ENCODE results near the gene TMEM238.
"Not testable (repeated sequence)": the region's sequence is repeated elsewhere in the genome, so short reads cannot be mapped to it uniquely, and the experiment has no call there.

Gene TMEM238

GRCh38 chr19:55339889-55340783, 44.0 kb downstream of the TMEM238 start:
- DNase-seq (ENCODE audit: low read depth in 2 of 2) = no peak

- DNase-seq (ENCODE audit: low read depth in 2 of 2) = peak; percentile 100
Observed at GRCh38 chr19:55339105-55339888, 44.8 kb downstream of the TMEM238 start, which contains the start of gene KMT5C. Gene KMT5C (plus strand): TSS chr19:55339876. CDS start chr19:55341937, 2,061 bp downstream.

GRCh38 chr19:55336101-55336500, 48.0 kb downstream of the TMEM238 start:
- DNase-seq (ENCODE audit: low read depth in 2 of 2) = no peak

- DNase-seq (ENCODE audit: low read depth in 2 of 2) = no peak
Observed at GRCh38 chr19:55333870-55334269, 50.2 kb downstream of the TMEM238 start.

GRCh38 chr19:55329791-55330190, 54.3 kb downstream of the TMEM238 start:
- DNase-seq (ENCODE audit: low read depth in 2 of 2) = not testable (repeated sequence)
